ENCODE results near the gene SRPX2. TPM values are rescaled to one million over a fixed set of nuclear protein-coding genes. Genes with fewer than 3 reads are reported as not detected.
A peak's percentile ranks its signal among the peaks of the same experiment; 100 is the strongest.

SRPX2 gene
- total RNA-seq, 4 donors from 2014 or later, result 8.1 to 66.8 (median 11.2) TPM

- TF ChIP-seq POLR2A (IDR thresholded peaks at IDR 0.05) (no peak), CTCF (IDR thresholded peaks at IDR 0.05) (no peak)
- no peaks in the 10 kb centered on the region for H3K9me3 ChIP-seq
- H3K4me3 ChIP-seq, result no peak overlapping the region
- H3K4me1 ChIP-seq, result no peaks in the 10 kb centered on the region
- DNase-seq, result no peak
- H3K27me3 ChIP-seq, result no peaks in the 10 kb centered on the region
- no peak overlapping the region for H3K27ac ChIP-seq
- H3K36me3 ChIP-seq, result no peaks in the 10 kb centered on the region
Measured at GRCh38 chrX:100685997-100686305, 42.0 kb downstream of the SRPX2 start.

- H3K4me3 ChIP-seq, result no peak overlapping the region
- H3K9me3 ChIP-seq, result no peaks in the 10 kb centered on the region
- H3K4me1 ChIP-seq, result no peaks in the 10 kb centered on the region
- no peak overlapping the region for H3K27ac ChIP-seq
- TF ChIP-seq CTCF (IDR thresholded peaks at IDR 0.05), result no peak
- no peak for TF ChIP-seq POLR2A (IDR thresholded peaks at IDR 0.05)
- no peaks in the 10 kb centered on the region for H3K27me3 ChIP-seq
- no peaks in the 10 kb centered on the region for H3K36me3 ChIP-seq
- DNase-seq, result peak in 1 of 3 donors; percentile 29
Measured at GRCh38 chrX:100687128-100687527, 43.1 kb downstream of the SRPX2 start.

- Histone ChIP-seq H3K9me3 (no peaks in the 10 kb centered on the region), H3K4me3 (no peak overlapping the region), H3K27ac (no peak overlapping the region), H3K36me3 (no peaks in the 10 kb centered on the region), H3K27me3 (no peaks in the 10 kb centered on the region), H3K4me1 (no peaks in the 10 kb centered on the region)
- no peak for TF ChIP-seq CTCF (IDR thresholded peaks at IDR 0.05)
- TF ChIP-seq POLR2A (IDR thresholded peaks at IDR 0.05), result no peak
- no peak for DNase-seq
Measured at GRCh38 chrX:100687546-100687945, 43.5 kb downstream of the SRPX2 start.

GRCh38 chrX:100695302-100695701, 51.3 kb downstream of the SRPX2 start:
- H3K9me3 ChIP-seq, result no peaks in the 10 kb centered on the region
- no peak for TF ChIP-seq CTCF (IDR thresholded peaks at IDR 0.05)
- no peak for TF ChIP-seq POLR2A (IDR thresholded peaks at IDR 0.05)
- no peaks in the 10 kb centered on the region for H3K36me3 ChIP-seq
- no peaks in the 10 kb centered on the region for H3K27me3 ChIP-seq
- no peak for DNase-seq
- no peak overlapping the region for H3K4me3 ChIP-seq
- no peak overlapping the region for H3K27ac ChIP-seq
- no peaks in the 10 kb centered on the region for H3K4me1 ChIP-seq

- Histone ChIP-seq H3K36me3 (no peaks in the 10 kb centered on the region), H3K27ac (no peak overlapping the region), H3K9me3 (no peaks in the 10 kb centered on the region), H3K4me1 (no peaks in the 10 kb centered on the region), H3K27me3 (no peaks in the 10 kb centered on the region), H3K4me3 (no peak overlapping the region)
- TF ChIP-seq CTCF (IDR thresholded peaks at IDR 0.05) (no peak), POLR2A (IDR thresholded peaks at IDR 0.05) (no peak)
- DNase-seq, result no peak
Measured at GRCh38 chrX:100695991-100696390, 52.0 kb downstream of the SRPX2 start.

- TF ChIP-seq POLR2A (IDR thresholded peaks at IDR 0.05) (no peak), CTCF (IDR thresholded peaks at IDR 0.05) (no peak)
- DNase-seq, result no peak
- H3K4me1 ChIP-seq, result no peaks in the 10 kb centered on the region
- no peaks in the 10 kb centered on the region for H3K36me3 ChIP-seq
- no peak overlapping the region for H3K4me3 ChIP-seq
- no peaks in the 10 kb centered on the region for H3K9me3 ChIP-seq
- no peak overlapping the region for H3K27ac ChIP-seq
- H3K27me3 ChIP-seq, result no peaks in the 10 kb centered on the region
Measured at GRCh38 chrX:100696699-100697351, 52.8 kb downstream of the SRPX2 start.

All from Peyer's patch (tissue), 4 donors.